B cell (primary cell): ENCODE results near the gene CDC42BPA.

ENCODE experiments used
- CTCF ChIP-seq: fragments of 200-600 bp; IDR thresholded peaks from one replicate; pipeline ENCODE4 v1.8.0; 2022; ENCODE audit warnings: antibody characterized with exemption, mild to moderate bottlenecking
- EZH2 ChIP-seq: IDR thresholded peaks from 2 replicates; pipeline ENCODE4 v1.6.1; 2012; ENCODE audit warnings: borderline replicate concordance, low read depth, mild to moderate bottlenecking, moderate library complexity, low read length; ENCODE audit not compliant: insufficient read depth, poor library complexity, severe bottlenecking

- TF ChIP-seq EZH2 (no peak), CTCF (no peak)
Measured at GRCh38 chr1:227317011-227317451, 1.3 kb downstream of the CDC42BPA start.
